Neutrophil (primary cell): ENCODE results near the gene SAMD5.

Experiments
- H3K27ac ChIP-seq: fragments of 200-600 bp; sonication (generic); 2 replicates; pipeline ENCODE4 v1.5.1; 2016; ENCODE audit warnings: mild to moderate bottlenecking, moderate library complexity
- H3K27me3 ChIP-seq: fragments of 200-600 bp; sonication (generic); 2 replicates; pipeline ENCODE4 v1.6.0; 2016; ENCODE audit warnings: mild to moderate bottlenecking
- H3K36me3 ChIP-seq: fragments of 200-600 bp; sonication (generic); 2 replicates; pipeline ENCODE4 v1.5.1; 2017
- H3K4me1 ChIP-seq, 2 experiments: fragments of 200-600 bp in 1 of 2; sonication (generic) in 1 of 2; 1 replicate in 1 of 2; 2 replicates in 1 of 2; pipeline versions ENCODE4 v1.5.1 to v1.6.1; 2013 to 2016; ENCODE audit warnings: low read depth in 1 of 2, low read length in 1 of 2, mild to moderate bottlenecking in 1 of 2, moderate library complexity in 1 of 2; ENCODE audit not compliant: control insufficient read depth in 1 of 2, insufficient read depth in 1 of 2
- H3K4me3 ChIP-seq, 2 experiments: fragments of 200-600 bp in 1 of 2; sonication (generic) in 1 of 2; 1 replicate in 1 of 2; 2 replicates in 1 of 2; pipeline ENCODE4 v1.5.1; 2013 to 2016; ENCODE audit warnings: low read depth in 1 of 2, low read length in 1 of 2, mild to moderate bottlenecking in 1 of 2, moderate library complexity in 1 of 2
- H3K9me3 ChIP-seq: fragments of 200-600 bp; sonication (generic); 2 replicates; pipeline ENCODE4 v1.5.1; 2016
- TF ChIP-seq, protein P1 (sequence below): fragments of 200-600 bp; sonication (generic); IDR thresholded peaks from 2 replicates; pipeline ENCODE4 v1.5.1; 2016; ENCODE audit warnings: antibody characterized with exemption

The SAMD5 gene

GRCh38 chr6:147582991-147583390 lies 74.5 kb downstream of the SAMD5 start:
- H3K4me3 ChIP-seq: no peak overlapping the region
- H3K4me1 ChIP-seq: no peaks in the 10 kb centered on the region
- H3K27me3 ChIP-seq: peaks cover 8% of the 10 kb centered on the region
- H3K36me3 ChIP-seq: no peaks in the 10 kb centered on the region
- TF ChIP-seq, protein P1, sequence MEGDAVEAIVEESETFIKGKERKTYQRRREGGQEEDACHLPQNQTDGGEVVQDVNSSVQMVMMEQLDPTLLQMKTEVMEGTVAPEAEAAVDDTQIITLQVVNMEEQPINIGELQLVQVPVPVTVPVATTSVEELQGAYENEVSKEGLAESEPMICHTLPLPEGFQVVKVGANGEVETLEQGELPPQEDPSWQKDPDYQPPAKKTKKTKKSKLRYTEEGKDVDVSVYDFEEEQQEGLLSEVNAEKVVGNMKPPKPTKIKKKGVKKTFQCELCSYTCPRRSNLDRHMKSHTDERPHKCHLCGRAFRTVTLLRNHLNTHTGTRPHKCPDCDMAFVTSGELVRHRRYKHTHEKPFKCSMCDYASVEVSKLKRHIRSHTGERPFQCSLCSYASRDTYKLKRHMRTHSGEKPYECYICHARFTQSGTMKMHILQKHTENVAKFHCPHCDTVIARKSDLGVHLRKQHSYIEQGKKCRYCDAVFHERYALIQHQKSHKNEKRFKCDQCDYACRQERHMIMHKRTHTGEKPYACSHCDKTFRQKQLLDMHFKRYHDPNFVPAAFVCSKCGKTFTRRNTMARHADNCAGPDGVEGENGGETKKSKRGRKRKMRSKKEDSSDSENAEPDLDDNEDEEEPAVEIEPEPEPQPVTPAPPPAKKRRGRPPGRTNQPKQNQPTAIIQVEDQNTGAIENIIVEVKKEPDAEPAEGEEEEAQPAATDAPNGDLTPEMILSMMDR: no peak
- no peak overlapping the region for H3K27ac ChIP-seq
- H3K9me3 ChIP-seq: no peaks in the 10 kb centered on the region

DNA sequence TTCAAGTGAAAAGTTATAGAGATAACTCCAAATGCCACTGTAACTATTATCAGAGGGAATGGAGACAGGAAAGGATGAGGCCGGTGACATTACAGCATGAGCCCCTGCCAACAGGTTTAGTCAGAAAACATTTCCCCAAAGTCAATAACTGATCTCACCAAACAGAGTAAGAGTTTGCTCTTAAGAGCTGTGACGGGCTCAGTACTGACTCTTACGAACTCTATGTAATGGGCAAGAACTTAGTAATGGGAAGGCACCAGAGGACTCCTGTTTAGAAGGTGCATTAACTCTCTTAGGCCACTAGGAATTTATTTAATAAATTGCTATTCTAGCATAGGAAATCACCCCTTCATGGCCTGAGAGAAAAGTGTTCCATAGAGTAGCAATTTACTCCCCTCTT lies 76.8 kb downstream of the SAMD5 start:
- no peak overlapping the region for H3K4me3 ChIP-seq
- peaks cover 8% of the 10 kb centered on the region for H3K27me3 ChIP-seq
- no peaks in the 10 kb centered on the region for H3K36me3 ChIP-seq
- H3K27ac ChIP-seq: no peak overlapping the region
- H3K4me1 ChIP-seq: no peaks in the 10 kb centered on the region
- TF ChIP-seq, protein P1: no peak
- no peaks in the 10 kb centered on the region for H3K9me3 ChIP-seq

DNA sequence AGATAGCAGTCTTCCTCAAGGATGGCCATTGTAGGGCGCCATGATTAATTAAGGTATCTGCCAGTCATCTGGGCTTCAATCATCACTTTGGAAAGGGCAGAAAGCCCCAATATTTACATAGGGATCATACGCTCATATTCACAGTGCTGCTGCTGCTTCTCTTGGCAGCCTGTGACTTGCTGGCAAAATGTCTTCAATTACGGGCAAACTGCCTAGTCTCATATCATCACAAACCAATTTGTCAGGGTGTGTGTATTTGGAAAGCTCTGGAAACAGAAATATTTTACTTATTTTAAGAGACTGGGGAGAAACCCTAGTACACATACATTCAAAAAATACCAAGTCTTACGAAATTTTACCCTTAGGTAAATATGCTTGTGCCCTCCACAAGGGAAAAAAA lies 77.6 kb downstream of the SAMD5 start:
- H3K9me3 ChIP-seq: no peaks in the 10 kb centered on the region
- TF ChIP-seq, protein P1: no peak

DNA sequence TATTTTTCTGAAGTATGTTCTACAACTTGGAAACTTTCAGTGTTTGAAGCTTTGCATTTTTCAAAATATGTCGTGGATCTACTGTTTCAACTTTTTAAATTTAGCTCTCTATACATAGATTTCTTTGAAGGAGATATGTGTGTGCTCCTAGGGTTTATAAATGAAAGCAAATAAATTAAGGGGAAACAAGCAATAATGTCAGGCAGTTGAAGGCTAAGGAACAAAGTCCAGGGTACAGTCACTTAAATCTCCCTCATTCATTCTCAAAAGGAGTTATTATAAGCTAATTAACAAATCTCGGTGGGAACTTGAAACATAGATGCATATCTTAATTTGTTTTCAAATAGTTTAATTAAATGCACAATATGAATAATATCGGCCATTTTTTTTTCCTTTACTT lies 79.4 kb downstream of the SAMD5 start:
- Histone ChIP-seq H3K4me1 (no peaks in the 10 kb centered on the region), H3K27me3 (peaks cover 7% of the 10 kb centered on the region), H3K27ac (no peak overlapping the region), H3K9me3 (no peaks in the 10 kb centered on the region), H3K36me3 (no peaks in the 10 kb centered on the region), H3K4me3 (no peak overlapping the region)
- TF ChIP-seq, protein P1: no peak

More for the DNA sequence above, 77.6 kb downstream of the SAMD5 start:
- Histone ChIP-seq H3K36me3 (no peaks in the 10 kb centered on the region), H3K27ac (no peak overlapping the region), H3K4me3 (no peak overlapping the region), H3K27me3 (peaks cover 8% of the 10 kb centered on the region), H3K4me1 (no peaks in the 10 kb centered on the region)

DNA sequence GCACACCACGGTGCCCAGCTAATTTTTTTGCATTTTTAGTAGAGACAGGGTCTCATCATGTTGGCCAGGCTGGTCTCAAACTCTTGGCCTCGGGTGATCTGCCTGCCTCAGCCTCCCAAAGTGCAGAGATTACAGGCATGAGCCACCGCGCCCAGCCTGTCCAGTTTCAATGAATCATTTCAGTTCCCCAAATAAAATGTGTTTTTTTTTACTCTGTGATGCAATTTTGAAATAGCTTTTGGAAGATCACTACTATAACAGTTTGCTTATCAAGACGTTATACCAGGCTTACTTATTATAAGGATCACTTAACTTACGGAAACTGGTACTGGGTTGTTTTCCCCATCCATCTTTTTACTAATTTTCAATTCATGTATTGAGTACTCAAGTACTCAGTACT lies 80.0 kb downstream of the SAMD5 start:
- Histone ChIP-seq H3K4me3 (no peak overlapping the region), H3K27me3 (peaks cover 1% of the 10 kb centered on the region), H3K27ac (no peak overlapping the region), H3K36me3 (no peaks in the 10 kb centered on the region), H3K4me1 (no peaks in the 10 kb centered on the region), H3K9me3 (no peaks in the 10 kb centered on the region)
- TF ChIP-seq, protein P1: no peak

DNA sequence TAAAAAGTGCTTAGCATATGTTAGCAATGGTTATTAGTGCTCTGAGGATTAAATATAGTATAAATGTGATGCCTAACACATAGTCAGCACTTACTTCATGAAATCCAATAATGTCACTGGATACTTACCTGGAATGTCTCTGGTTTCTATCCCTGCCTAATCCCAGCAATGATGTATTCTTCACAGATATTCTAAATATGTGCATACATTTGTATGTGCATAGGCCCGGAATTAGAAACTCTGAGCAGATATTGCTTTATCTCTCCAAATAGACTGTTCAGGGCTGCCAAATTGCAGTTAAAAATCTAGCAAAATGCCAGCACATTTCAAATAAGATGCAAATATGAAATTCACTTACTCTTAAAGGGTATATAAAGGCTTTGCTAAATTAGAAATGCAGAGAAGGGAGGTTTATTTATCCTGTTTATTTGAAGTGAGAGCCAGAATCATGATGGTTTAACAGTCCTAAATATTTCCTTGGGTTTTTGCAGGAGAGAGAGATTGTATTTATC lies 81.3 kb downstream of the SAMD5 start:
- Histone ChIP-seq H3K27ac (no peak overlapping the region), H3K4me1 (no peaks in the 10 kb centered on the region), H3K27me3 (no peaks in the 10 kb centered on the region), H3K36me3 (no peaks in the 10 kb centered on the region), H3K9me3 (no peaks in the 10 kb centered on the region), H3K4me3 (no peak overlapping the region)
- TF ChIP-seq, protein P1: no peak
